GM19043 (cell line): ENCODE data around the gene KAT6B.
"Not testable (repeated sequence)": the region's sequence is repeated elsewhere in the genome, so short reads cannot be mapped to it uniquely, and the experiment has no call there.

Source experiments
- ATAC-seq: cut with Tn5 transposase; IDR thresholded peaks from one replicate; pipeline ENCODE4 v1.9.1; 2021; ENCODE audit warnings: low read depth; ENCODE audit not compliant: unreplicated experiment

KAT6B gene

GRCh38 chr10:74913377-74913979, 87.1 kb downstream of the KAT6B start:
- no peak for ATAC-seq

GRCh38 chr10:74916283-74916682, 89.9 kb downstream of the KAT6B start:
- ATAC-seq, result no peak

- no peak for ATAC-seq
These were observed 91.2 kb downstream of the KAT6B start for GRCh38 chr10:74917481-74918077.

- ATAC-seq, result no peak
These were observed 93.3 kb downstream of the KAT6B start for GRCh38 chr10:74919671-74920070.

GRCh38 chr10:74921070-74921469, 94.7 kb downstream of the KAT6B start:
- ATAC-seq, result not testable (repeated sequence)

- no peak for ATAC-seq
These were observed 95.3 kb downstream of the KAT6B start for GRCh38 chr10:74921744-74922143.

- ATAC-seq, result no peak
These were observed 96.5 kb downstream of the KAT6B start for GRCh38 chr10:74922921-74923320.

- ATAC-seq, result no peak
These were observed 97.2 kb downstream of the KAT6B start for GRCh38 chr10:74923556-74923955.

GRCh38 chr10:74924251-74924963, 98.0 kb downstream of the KAT6B start:
- no peak for ATAC-seq

- ATAC-seq, result no peak
These were observed 98.9 kb downstream of the KAT6B start for GRCh38 chr10:74925291-74925690.

- ATAC-seq, result no peak
These were observed 99.3 kb downstream of the KAT6B start for GRCh38 chr10:74925708-74926107.

- no peak for ATAC-seq
These were observed 100.6 kb downstream of the KAT6B start for GRCh38 chr10:74926791-74927585.

- ATAC-seq, result no peak
These were observed 101.3 kb downstream of the KAT6B start for GRCh38 chr10:74927701-74928100.

GRCh38 chr10:74928742-74929191, 102.4 kb downstream of the KAT6B start:
- ATAC-seq, result no peak

GRCh38 chr10:74929197-74929596, 102.8 kb downstream of the KAT6B start:
- ATAC-seq, result no peak

GRCh38 chr10:74930965-74931364, 104.6 kb downstream of the KAT6B start:
- no peak for ATAC-seq

GRCh38 chr10:74932648-74933047, 106.2 kb downstream of the KAT6B start:
- no peak for ATAC-seq

- no peak for ATAC-seq
These were observed 107.9 kb downstream of the KAT6B start for GRCh38 chr10:74934100-74934812.

GRCh38 chr10:74936577-74937265, 110.3 kb downstream of the KAT6B start:
- no peak for ATAC-seq
